ENCODE data around the gene CDIPT. TPM values are rescaled to one million over a fixed set of nuclear protein-coding genes. Genes with fewer than 3 reads are reported as not detected.

Gene CDIPT
- total and polyA plus RNA-seq, 2 of the 13 experiments (the other 11 are each of a cell fraction or from before 2014, with no cell fraction given), result 54.9 to 97.5 TPM

- TF ChIP-seq TIGD3 (CRISPR knock-in tag; IDR thresholded peaks at IDR 0.05; ENCODE audit: borderline replicate concordance) (no peak), ZNF607 (CRISPR knock-in tag; IDR thresholded peaks at IDR 0.05; ENCODE audit: borderline replicate concordance) (no peak), NR2C2 (CRISPR knock-in tag; IDR thresholded peaks at IDR 0.05; ENCODE audit: borderline replicate concordance) (peak; percentile 61; the same call in 1 of the 2 replicates), ZMAT3 (CRISPR knock-in tag; conservative IDR thresholded peaks at IDR 0.05) (no peak), ZNF660 (CRISPR knock-in tag; IDR thresholded peaks at IDR 0.05; ENCODE audit: borderline replicate concordance, low read depth) (no peak), NFKBIZ (CRISPR knock-in tag; IDR thresholded peaks at IDR 0.05) (no peak), CERS6 (CRISPR knock-in tag; IDR thresholded peaks at IDR 0.05) (no peak), HNF1A (IDR thresholded peaks at IDR 0.05; ENCODE audit: low read depth) (peak; percentile 28; the same call in 1 of the 2 replicates), HNF1A (CRISPR knock-in tag; IDR thresholded peaks at IDR 0.05; ENCODE audit: borderline replicate concordance) (no peak; the same call in 1 of the 2 replicates), DR1 (CRISPR knock-in tag; IDR thresholded peaks at IDR 0.05) (no peak), ZFP41 (CRISPR knock-in tag; IDR thresholded peaks at IDR 0.05; ENCODE audit: borderline replicate concordance) (no peak), NAIF1 (CRISPR knock-in tag; IDR thresholded peaks at IDR 0.05; ENCODE audit: borderline replicate concordance) (no peak; the same call in 1 of the 2 replicates), FOSL1 (CRISPR knock-in tag; IDR thresholded peaks at IDR 0.05; ENCODE audit: borderline replicate concordance) (no peak), FLYWCH1 (CRISPR knock-in tag; IDR thresholded peaks at IDR 0.05) (0 out of 2 replicates have a peak, but pooled peaks have one; percentile 42), ZNF512B (CRISPR knock-in tag; IDR thresholded peaks at IDR 0.05; ENCODE audit: borderline replicate concordance) (no peak), CREM (IDR thresholded peaks at IDR 0.05) (no peak), CREM (CRISPR knock-in tag; IDR thresholded peaks at IDR 0.05) (no peak), ZNF160 (CRISPR knock-in tag; IDR thresholded peaks at IDR 0.05) (no peak), RELA (CRISPR knock-in tag; IDR thresholded peaks at IDR 0.05) (no peak)
Observed at GRCh38 chr16:29891525-29892457, 28.8 kb upstream of the CDIPT start (continued).
